Panc1 (cell line): ENCODE data around the gene DYRK1A. TPM values are rescaled to one million over a fixed set of nuclear protein-coding genes. Genes with fewer than 3 reads are reported as not detected.

Experiments used
- ATAC-seq: fragments of 200-7000 bp; cut with Tn5 transposase; 2 replicates; pipeline ENCODE4 v1.9.1; 2020; ENCODE audit warnings: mild to moderate bottlenecking, moderate library complexity
- BruUV-seq: library from RNA; stranded (reverse); fragments of 400-500 nt; replicated peaks from 2 replicates; lab custom pipeline; 2021; lab: Mats Ljungman, UMichigan
- CTCF ChIA-PET: fragments of 300-600 bp; sonication (Branson Sonifier 250); formaldehyde crosslinking; loops from one replicate; lab custom pipeline; 2022; ENCODE audit warnings: antibody characterized with exemption; lab: Charles Lee
- POLR2A ChIA-PET: fragments of 300-600 bp; sonication (Branson Sonifier 250); formaldehyde crosslinking; loops from one replicate; lab custom pipeline; 2022; ENCODE audit warnings: antibody characterized with exemption; lab: Charles Lee
- DNase-seq: peaks from one replicate; pipeline ENCODE4 v3.0.0-alpha.2; 2010; ENCODE audit warnings: low read depth, low spot score
- H3K27ac ChIP-seq: 2 replicates; pipeline ENCODE4 v1.5.1; 2011; ENCODE audit warnings: mild to moderate bottlenecking, low read length, inconsistent platforms
- H3K27me3 ChIP-seq: fragments of 200-500 bp; sonication (Bioruptor generic); 2 replicates; pipeline ENCODE4 v1.6.0; 2014; ENCODE audit warnings: low read length, inconsistent platforms; ENCODE audit not compliant: control insufficient read depth, insufficient read depth
- H3K36me3 ChIP-seq: fragments of 200-500 bp; sonication (Bioruptor generic); 2 replicates; pipeline ENCODE4 v1.5.1; 2014; ENCODE audit warnings: inconsistent platforms, mild to moderate bottlenecking, low read length, moderate library complexity; ENCODE audit not compliant: control insufficient read depth, insufficient read depth
- H3K4me1 ChIP-seq: 2 replicates; pipeline ENCODE4 v1.5.1; 2011; ENCODE audit warnings: inconsistent platforms, mild to moderate bottlenecking, low read length, moderate library complexity; ENCODE audit not compliant: control insufficient read depth, insufficient read depth
- H3K4me3 ChIP-seq, 2 experiments: 2 replicates each; pipeline ENCODE4 v1.5.1; 2011 to 2012; ENCODE audit warnings: low read depth in 2 of 2, low read length in 2 of 2, mild to moderate bottlenecking in 2 of 2, inconsistent platforms in 1 of 2, moderate library complexity in 1 of 2
- H3K9me3 ChIP-seq: fragments of 200-500 bp; sonication (Bioruptor generic); 2 replicates; pipeline ENCODE4 v1.5.1; 2014; ENCODE audit warnings: low read depth, mild to moderate bottlenecking, inconsistent platforms, low read length, moderate library complexity; ENCODE audit not compliant: control insufficient read depth, insufficient read depth
- POLR2AphosphoS5 ChIP-seq: IDR thresholded peaks from 2 replicates; pipeline ENCODE4 v1.6.1; 2012; ENCODE audit warnings: mild to moderate bottlenecking, low read depth, low read length, moderate library complexity
- SIN3A ChIP-seq: IDR thresholded peaks from 2 replicates; pipeline ENCODE4 v1.6.1; 2012; ENCODE audit warnings: low read depth, mild to moderate bottlenecking, low read length, moderate library complexity, borderline replicate concordance; ENCODE audit not compliant: insufficient read depth
- TCF7L2 ChIP-seq: IDR thresholded peaks from 2 replicates; pipeline ENCODE4 v1.6.1; 2011; ENCODE audit warnings: mild to moderate bottlenecking, low read depth, low read length, inconsistent platforms
- in situ Hi-C: cut with HindIII; loops from 2 replicates; pipeline ENCODE4 v1.10.0; 2016; ENCODE audit warnings: low sequenced_read_pairs, low pct_unique_long_range_greater_than_20kb
- intact Hi-C: fragments of 100-400 bp; cut with micrococcal nuclease; formaldehyde crosslinking; loops from one replicate; pipeline ENCODE4 v1.10.0; 2022; ENCODE audit not compliant: unreplicated experiment
- total RNA-seq: library from RNA; stranded (reverse); gene quantifications from one replicate; pipeline ENCODE4 v1.2.1, GENCODE V29; 2021; ENCODE audit not compliant: unreplicated experiment
- TF ChIP-seq, protein P1 (sequence below): fragments of 450-650 bp; IDR thresholded peaks from 2 replicates; pipeline ENCODE4 v1.5.1; 2017; ENCODE audit warnings: mild to moderate bottlenecking
- TF ChIP-seq, protein P2 (sequence below), 2 experiments: IDR thresholded peaks; 2 replicates each; pipeline ENCODE4 v1.6.1; 2011 to 2012; ENCODE audit warnings: low read depth in 2 of 2, control low read depth in 1 of 2, low read length in 1 of 2, mild to moderate bottlenecking in 1 of 2, moderate library complexity in 1 of 2; ENCODE audit not compliant: insufficient read depth in 1 of 2

DYRK1A gene
- total RNA-seq, 1 experiment from 2014 or later = 36.1 TPM

GRCh38 chr21:37553078-37553481 lies 186.5 kb downstream of the DYRK1A start:
- H3K4me1 ChIP-seq = peaks cover 27% of the 10 kb centered on the region
- in situ Hi-C loops (no loop called here), intact Hi-C loops (no loop called here)
- peak overlapping the region; percentile 69; the same call in 1 of the 2 replicates for H3K27ac ChIP-seq
- H3K9me3 ChIP-seq = no peaks in the 10 kb centered on the region
- H3K27me3 ChIP-seq = no peaks in the 10 kb centered on the region
- no peak for TF ChIP-seq TCF7L2
- no peak for TF ChIP-seq POLR2AphosphoS5
- TF ChIP-seq, protein P1, sequence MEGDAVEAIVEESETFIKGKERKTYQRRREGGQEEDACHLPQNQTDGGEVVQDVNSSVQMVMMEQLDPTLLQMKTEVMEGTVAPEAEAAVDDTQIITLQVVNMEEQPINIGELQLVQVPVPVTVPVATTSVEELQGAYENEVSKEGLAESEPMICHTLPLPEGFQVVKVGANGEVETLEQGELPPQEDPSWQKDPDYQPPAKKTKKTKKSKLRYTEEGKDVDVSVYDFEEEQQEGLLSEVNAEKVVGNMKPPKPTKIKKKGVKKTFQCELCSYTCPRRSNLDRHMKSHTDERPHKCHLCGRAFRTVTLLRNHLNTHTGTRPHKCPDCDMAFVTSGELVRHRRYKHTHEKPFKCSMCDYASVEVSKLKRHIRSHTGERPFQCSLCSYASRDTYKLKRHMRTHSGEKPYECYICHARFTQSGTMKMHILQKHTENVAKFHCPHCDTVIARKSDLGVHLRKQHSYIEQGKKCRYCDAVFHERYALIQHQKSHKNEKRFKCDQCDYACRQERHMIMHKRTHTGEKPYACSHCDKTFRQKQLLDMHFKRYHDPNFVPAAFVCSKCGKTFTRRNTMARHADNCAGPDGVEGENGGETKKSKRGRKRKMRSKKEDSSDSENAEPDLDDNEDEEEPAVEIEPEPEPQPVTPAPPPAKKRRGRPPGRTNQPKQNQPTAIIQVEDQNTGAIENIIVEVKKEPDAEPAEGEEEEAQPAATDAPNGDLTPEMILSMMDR = no peak
- no peak for TF ChIP-seq SIN3A
- TF ChIP-seq, protein P2, sequence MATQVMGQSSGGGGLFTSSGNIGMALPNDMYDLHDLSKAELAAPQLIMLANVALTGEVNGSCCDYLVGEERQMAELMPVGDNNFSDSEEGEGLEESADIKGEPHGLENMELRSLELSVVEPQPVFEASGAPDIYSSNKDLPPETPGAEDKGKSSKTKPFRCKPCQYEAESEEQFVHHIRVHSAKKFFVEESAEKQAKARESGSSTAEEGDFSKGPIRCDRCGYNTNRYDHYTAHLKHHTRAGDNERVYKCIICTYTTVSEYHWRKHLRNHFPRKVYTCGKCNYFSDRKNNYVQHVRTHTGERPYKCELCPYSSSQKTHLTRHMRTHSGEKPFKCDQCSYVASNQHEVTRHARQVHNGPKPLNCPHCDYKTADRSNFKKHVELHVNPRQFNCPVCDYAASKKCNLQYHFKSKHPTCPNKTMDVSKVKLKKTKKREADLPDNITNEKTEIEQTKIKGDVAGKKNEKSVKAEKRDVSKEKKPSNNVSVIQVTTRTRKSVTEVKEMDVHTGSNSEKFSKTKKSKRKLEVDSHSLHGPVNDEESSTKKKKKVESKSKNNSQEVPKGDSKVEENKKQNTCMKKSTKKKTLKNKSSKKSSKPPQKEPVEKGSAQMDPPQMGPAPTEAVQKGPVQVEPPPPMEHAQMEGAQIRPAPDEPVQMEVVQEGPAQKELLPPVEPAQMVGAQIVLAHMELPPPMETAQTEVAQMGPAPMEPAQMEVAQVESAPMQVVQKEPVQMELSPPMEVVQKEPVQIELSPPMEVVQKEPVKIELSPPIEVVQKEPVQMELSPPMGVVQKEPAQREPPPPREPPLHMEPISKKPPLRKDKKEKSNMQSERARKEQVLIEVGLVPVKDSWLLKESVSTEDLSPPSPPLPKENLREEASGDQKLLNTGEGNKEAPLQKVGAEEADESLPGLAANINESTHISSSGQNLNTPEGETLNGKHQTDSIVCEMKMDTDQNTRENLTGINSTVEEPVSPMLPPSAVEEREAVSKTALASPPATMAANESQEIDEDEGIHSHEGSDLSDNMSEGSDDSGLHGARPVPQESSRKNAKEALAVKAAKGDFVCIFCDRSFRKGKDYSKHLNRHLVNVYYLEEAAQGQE (IDR thresholded peaks at IDR 0.05; ENCODE audit: insufficient read depth in 1 of 2, low read depth in 2 of 2, low read length in 1 of 2) = no peak
- POLR2A ChIA-PET = no interaction called here
- CTCF ChIA-PET = no interaction called here
- ATAC-seq (no peak), DNase-seq (no peak)
- no peaks in the 10 kb centered on the region for H3K36me3 ChIP-seq
- no peak overlapping the region for H3K4me3 ChIP-seq
- BruUV-seq = no TSS peak

DNA sequence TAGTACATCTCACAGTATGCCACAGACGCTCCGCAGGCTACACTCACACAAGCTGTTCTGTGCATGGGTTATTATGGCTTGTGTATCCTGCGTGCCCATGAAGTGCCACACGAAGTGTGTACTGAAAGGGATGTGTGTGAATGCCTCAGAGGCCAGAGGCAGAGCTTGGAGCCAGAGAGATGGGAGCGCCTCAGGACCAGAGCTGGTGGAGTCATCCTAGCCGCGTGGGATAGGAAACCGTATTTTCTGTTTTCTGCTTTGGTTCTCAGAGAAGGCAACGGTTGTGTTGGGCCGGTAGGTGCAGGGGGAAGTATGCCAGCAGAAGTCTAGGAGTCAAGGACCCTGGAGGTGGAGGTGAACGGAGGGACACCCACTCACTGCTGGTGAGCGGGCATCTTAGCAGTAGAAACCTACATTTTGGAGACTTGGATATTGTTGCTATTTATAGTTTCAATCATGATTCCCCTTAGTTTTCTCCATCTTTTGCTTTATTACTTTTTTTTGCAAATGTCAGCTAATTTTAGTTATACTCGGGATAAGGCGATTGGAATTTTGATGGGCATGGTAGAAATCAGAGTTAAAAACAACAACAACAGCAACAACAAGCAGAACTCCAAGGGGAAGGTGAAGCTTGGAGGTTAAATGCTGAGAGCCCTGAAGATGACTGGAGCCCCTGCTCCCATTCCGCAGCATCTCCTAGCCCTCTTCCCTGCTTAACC lies 188.2 kb downstream of the DYRK1A start:
- DNase-seq (no peak), ATAC-seq (no peak)
- no TSS peak for BruUV-seq
- POLR2A ChIA-PET = no interaction called here
- H3K27ac ChIP-seq = no peak overlapping the region; the same call in 1 of the 2 replicates
- no peaks in the 10 kb centered on the region for H3K36me3 ChIP-seq
- TF ChIP-seq, protein P1 = no peak
- TF ChIP-seq POLR2AphosphoS5 = no peak
- no peak overlapping the region for H3K4me3 ChIP-seq
- in situ Hi-C loops = no loop called here
- peaks cover 25% of the 10 kb centered on the region for H3K4me1 ChIP-seq
- H3K9me3 ChIP-seq = no peaks in the 10 kb centered on the region
- intact Hi-C loops = no loop called here
- CTCF ChIA-PET = no interaction called here
- H3K27me3 ChIP-seq = no peaks in the 10 kb centered on the region
